ENCODE measurements around the gene RPS21.

DNA sequence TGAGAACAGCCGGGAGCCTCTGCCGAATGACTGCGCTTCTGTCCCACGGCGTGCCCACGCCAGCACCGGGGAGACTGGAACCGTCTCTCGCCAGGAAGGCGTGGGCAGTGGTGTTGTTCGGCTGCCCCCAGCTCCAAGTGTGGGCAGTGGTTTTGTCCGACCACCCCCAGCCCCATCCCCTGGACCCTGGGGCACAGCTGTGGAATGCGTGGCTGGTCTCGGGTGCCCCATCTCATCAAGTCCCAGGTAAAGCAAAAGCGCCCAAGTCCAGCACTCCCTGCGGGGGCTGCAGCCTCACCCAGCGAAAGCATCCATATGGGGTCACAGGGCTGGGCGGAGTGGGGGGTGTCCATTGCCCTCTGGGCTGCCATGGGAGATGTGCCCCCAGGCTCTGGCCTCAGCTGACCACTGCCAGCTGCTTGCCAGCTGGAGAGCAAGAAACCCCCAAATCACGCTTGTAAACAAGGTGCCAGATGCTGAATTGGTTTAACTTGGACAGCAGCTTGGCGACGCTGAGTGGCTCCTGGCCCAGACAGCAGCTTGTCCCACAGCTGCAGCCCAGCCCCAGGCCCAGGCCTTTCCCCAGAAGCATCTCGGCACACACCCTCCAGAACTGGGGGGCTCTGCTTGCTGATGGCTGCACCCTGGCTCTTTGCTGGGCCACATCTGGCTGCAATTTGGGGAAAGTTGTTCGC lies 15.7 kb downstream of the RPS21 start:
- TF ChIP-seq, protein P1, sequence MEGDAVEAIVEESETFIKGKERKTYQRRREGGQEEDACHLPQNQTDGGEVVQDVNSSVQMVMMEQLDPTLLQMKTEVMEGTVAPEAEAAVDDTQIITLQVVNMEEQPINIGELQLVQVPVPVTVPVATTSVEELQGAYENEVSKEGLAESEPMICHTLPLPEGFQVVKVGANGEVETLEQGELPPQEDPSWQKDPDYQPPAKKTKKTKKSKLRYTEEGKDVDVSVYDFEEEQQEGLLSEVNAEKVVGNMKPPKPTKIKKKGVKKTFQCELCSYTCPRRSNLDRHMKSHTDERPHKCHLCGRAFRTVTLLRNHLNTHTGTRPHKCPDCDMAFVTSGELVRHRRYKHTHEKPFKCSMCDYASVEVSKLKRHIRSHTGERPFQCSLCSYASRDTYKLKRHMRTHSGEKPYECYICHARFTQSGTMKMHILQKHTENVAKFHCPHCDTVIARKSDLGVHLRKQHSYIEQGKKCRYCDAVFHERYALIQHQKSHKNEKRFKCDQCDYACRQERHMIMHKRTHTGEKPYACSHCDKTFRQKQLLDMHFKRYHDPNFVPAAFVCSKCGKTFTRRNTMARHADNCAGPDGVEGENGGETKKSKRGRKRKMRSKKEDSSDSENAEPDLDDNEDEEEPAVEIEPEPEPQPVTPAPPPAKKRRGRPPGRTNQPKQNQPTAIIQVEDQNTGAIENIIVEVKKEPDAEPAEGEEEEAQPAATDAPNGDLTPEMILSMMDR (IDR thresholded peaks at IDR 0.05): no peak
- TF ChIP-seq POLR2A (IDR thresholded peaks at IDR 0.05): no peak

Measured in heart left ventricle (tissue), 13 donors.